GM18505 (cell line): ENCODE data around the gene MRPS31.

Source experiments
- ATAC-seq: cut with Tn5 transposase; IDR thresholded peaks from one replicate; pipeline ENCODE4 v1.9.1; 2021; ENCODE audit not compliant: unreplicated experiment
- POLR2A ChIP-seq: IDR thresholded peaks from 4 replicates; pipeline ENCODE4 v1.6.1; 2011; ENCODE audit warnings: borderline replicate concordance; ENCODE audit not compliant: insufficient read depth, insufficient read length; ENCODE audit errors: extremely low read depth

The MRPS31 gene

GRCh38 chr13:40780822-40781401 is 9.9 kb upstream of the MRPS31 start:
- TF ChIP-seq POLR2A, result no peak
- no peak for ATAC-seq

GRCh38 chr13:40779796-40780285 is 8.9 kb upstream of the MRPS31 start:
- no peak for TF ChIP-seq POLR2A
- ATAC-seq, result no peak

GRCh38 chr13:40779049-40779448 is 8.1 kb upstream of the MRPS31 start:
- no peak for TF ChIP-seq POLR2A
- no peak for ATAC-seq

- TF ChIP-seq POLR2A, result no peak
- peak; percentile 2 for ATAC-seq
Observed at GRCh38 chr13:40777809-40778175, 6.8 kb upstream of the MRPS31 start.

- ATAC-seq, result peak; percentile 75
- no peak for TF ChIP-seq POLR2A
Observed at GRCh38 chr13:40777166-40777808, 6.3 kb upstream of the MRPS31 start.

GRCh38 chr13:40776681-40777165 is 5.7 kb upstream of the MRPS31 start:
- ATAC-seq, result peak; percentile 60
- no peak for TF ChIP-seq POLR2A

- TF ChIP-seq POLR2A, result no peak
Observed at GRCh38 chr13:40776232-40776631, 5.2 kb upstream of the MRPS31 start.

GRCh38 chr13:40774672-40775071 is 3.7 kb upstream of the MRPS31 start:
- no peak for ATAC-seq
- no peak for TF ChIP-seq POLR2A

More at GRCh38 chr13:40776232-40776631, 5.2 kb upstream of the MRPS31 start:
- no peak for ATAC-seq

- no peak for TF ChIP-seq POLR2A
- ATAC-seq, result no peak
Observed at GRCh38 chr13:40772765-40773473, 1.9 kb upstream of the MRPS31 start.

- ATAC-seq, result no peak
Observed at GRCh38 chr13:40770609-40770933, 419 bp downstream of the MRPS31 start.

GRCh38 chr13:40769970-40770369 is 1.0 kb downstream of the MRPS31 start:
- TF ChIP-seq POLR2A, result no peak
- ATAC-seq, result no peak

More at GRCh38 chr13:40770609-40770933, 419 bp downstream of the MRPS31 start:
- no peak for TF ChIP-seq POLR2A

GRCh38 chr13:40765602-40766001 is 5.4 kb downstream of the MRPS31 start:
- no peak for TF ChIP-seq POLR2A

GRCh38 chr13:40764587-40765403 is 6.2 kb downstream of the MRPS31 start:
- TF ChIP-seq POLR2A, result no peak
- no peak for ATAC-seq

More at GRCh38 chr13:40765602-40766001, 5.4 kb downstream of the MRPS31 start:
- ATAC-seq, result no peak
